C4-2B (cell line): ENCODE data around the gene LZTS3.
A peak's percentile ranks its signal among the peaks of the same experiment; 100 is the strongest.

Experiments used
- H3K27ac ChIP-seq: fragments of 450-650 bp; 2 replicates; pipeline ENCODE4 v1.5.1; 2017
- ZFX ChIP-seq: fragments of 450-650 bp; IDR thresholded peaks from 2 replicates; pipeline ENCODE4 v1.6.1; 2017
- TF ChIP-seq, protein P1 (sequence below): fragments of 450-650 bp; conservative IDR thresholded peaks from 2 replicates; pipeline ENCODE4 v1.5.1; 2017; ENCODE audit warnings: mild to moderate bottlenecking

LZTS3 gene

DNA sequence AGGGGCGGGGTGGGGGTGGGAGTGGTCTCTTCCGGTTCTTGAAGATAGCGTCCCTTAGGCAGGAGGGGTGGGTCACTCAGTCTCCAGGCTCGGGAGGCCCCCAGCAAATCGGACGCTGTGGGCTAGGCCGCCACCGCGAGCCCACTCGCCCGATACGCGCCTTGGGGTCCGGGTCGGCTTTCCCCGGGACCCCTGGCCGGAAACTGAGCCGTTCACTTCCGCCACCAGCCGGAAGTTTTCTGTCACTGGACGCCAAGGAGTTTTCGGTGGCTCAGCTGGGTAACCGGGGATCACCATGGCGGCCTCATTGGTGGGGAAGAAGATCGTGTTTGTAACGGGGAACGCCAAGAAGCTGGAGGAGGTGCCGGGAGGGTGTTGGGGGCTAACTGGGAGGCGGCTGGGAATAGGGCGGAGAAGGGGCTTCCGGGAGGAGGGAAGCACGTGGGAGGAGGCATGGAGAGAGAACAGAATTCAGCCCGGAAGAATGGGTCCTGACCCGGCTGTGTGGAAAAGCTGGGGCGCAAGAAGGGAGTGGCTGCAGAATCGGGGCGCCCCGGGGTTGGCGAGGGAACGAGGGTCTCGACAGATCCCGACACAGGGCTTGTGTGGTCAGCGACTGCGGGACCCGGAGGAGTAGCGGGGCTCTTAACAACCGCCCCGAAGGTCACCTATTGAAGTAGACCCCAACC, 36.1 kb upstream of the LZTS3 start, which contains the start of gene ITPA:
Gene ITPA (plus strand): TSS at position 242 of the 689 bp plus-strand sequence. CDS start 54 bp downstream, at position 296.
- H3K27ac ChIP-seq, result peak within 1 kb of the TSS; percentile 88
- TF ChIP-seq, protein P1, sequence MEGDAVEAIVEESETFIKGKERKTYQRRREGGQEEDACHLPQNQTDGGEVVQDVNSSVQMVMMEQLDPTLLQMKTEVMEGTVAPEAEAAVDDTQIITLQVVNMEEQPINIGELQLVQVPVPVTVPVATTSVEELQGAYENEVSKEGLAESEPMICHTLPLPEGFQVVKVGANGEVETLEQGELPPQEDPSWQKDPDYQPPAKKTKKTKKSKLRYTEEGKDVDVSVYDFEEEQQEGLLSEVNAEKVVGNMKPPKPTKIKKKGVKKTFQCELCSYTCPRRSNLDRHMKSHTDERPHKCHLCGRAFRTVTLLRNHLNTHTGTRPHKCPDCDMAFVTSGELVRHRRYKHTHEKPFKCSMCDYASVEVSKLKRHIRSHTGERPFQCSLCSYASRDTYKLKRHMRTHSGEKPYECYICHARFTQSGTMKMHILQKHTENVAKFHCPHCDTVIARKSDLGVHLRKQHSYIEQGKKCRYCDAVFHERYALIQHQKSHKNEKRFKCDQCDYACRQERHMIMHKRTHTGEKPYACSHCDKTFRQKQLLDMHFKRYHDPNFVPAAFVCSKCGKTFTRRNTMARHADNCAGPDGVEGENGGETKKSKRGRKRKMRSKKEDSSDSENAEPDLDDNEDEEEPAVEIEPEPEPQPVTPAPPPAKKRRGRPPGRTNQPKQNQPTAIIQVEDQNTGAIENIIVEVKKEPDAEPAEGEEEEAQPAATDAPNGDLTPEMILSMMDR, result no peak

- TF ChIP-seq ZFX, result no peak
- TF ChIP-seq, protein P1, result no peak
- peak overlapping the region; percentile 88 for H3K27ac ChIP-seq
Measured at GRCh38 chr20:3208786-3209256, 35.5 kb upstream of the LZTS3 start.

- H3K27ac ChIP-seq, result peak within 1 kb of the TSS; percentile 80
- peak; percentile 68 for TF ChIP-seq ZFX
- TF ChIP-seq, protein P1, result no peak
Measured at GRCh38 chr20:3204124-3204794, 30.9 kb upstream of the LZTS3 start, which contains the start of gene DDRGK1. Gene DDRGK1, minus strand, starts transcription at chr20:3204682. Its CDS starts 55 bp downstream, at chr20:3204627.

DNA sequence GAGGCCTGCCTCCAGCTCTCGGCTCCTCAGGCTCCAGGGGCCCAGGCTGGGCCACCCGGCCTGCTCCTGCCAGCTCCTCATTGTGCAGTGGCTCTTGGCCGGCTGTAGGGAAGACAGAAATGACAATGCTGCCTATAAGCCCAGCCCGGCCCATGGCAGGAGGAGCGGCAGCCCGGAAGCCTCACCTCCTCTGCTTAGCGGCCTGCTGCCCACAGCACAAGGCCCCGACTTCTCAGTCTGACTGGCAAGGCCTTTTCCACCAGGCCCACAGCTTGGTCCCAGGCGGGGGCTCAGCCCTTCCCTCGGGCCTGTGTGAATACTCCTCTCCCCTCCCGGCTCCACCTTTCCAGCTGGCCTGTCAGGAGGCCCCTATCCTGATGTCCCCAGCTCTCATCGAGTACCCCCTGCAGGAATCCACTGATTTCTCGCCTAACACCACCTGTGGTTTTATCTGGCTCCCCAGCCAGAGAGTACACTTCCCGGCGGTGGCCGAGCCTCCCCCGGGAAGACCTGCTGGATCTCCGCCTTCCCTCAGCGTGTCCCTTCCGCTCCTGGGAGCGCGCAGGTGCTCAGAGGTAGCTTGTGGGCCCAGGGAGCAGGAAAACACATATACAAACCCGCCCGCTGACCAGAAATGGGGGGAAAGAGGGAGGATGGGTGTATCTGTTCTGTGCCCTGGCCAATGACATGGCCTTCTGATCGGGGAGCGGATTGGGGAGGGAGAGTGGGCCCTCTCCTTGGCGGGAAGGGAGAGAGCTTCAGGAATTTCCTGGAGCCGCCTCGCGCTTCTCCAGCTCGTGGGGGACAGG, 30.2 kb upstream of the LZTS3 start:
- TF ChIP-seq, protein P1, result no peak
- TF ChIP-seq ZFX, result 0 out of 2 replicates have a peak, but pooled peaks have one; percentile 49
- peak overlapping the region; percentile 80 for H3K27ac ChIP-seq

GRCh38 chr20:3202965-3203314, 29.6 kb upstream of the LZTS3 start:
- peak overlapping the region; percentile 80 for H3K27ac ChIP-seq
- TF ChIP-seq, protein P1, result no peak
- TF ChIP-seq ZFX, result no peak

- TF ChIP-seq, protein P1, result no peak
- no peak for TF ChIP-seq ZFX
- H3K27ac ChIP-seq, result no peak overlapping the region
Measured at GRCh38 chr20:3199976-3200755, 26.8 kb upstream of the LZTS3 start.
